Measurements from ENCODE around the gene ZFPL1. TPM values are rescaled to one million over a fixed set of nuclear protein-coding genes. Genes with fewer than 3 reads are reported as not detected.

The ZFPL1 gene
- total and polyA plus RNA-seq, 11 donors = 19.6 to 44.4 (median 25.4) TPM

DNA sequence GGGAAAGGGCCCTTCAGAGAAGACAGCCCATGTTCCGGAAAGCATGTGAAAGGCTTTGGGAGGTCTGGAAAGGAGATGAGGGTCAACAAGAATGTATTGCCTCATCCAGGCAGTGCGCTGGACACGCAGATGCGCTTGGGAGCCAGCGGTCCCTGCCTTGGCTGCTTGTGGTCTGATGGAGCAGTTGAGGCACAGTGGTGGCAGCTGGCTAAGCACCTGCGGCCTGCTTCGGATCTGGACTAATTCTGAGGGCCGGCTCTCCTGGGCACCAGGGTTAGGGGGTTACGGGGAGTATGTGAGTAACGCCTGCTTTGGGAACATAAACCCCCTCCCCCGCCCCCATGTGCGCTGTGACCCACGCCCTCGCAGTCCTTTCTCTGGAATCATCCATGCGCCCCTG, 23.1 kb downstream of the ZFPL1 start:
- H3K9me3 ChIP-seq = no peaks in the 10 kb centered on the region
- 95 to 97% (median 96%) methylated on average over 11 to 15 of the region's 15 CpGs for WGBS, 4 donors
- no peaks in the 10 kb centered on the region for H3K27me3 ChIP-seq
- H3K27ac ChIP-seq = no peak overlapping the region
- H3K4me1 ChIP-seq = peaks cover 0 to 56% (median 39%) of the 10 kb centered on the region in 12 donors
- DNase-seq (peak in 1 of 5 donors; percentile 14), ATAC-seq (no peak)
- intact Hi-C loops (cut with DNase I) = loop anchor here in 1 of 10 donors (10.0 kb wide), 1 partner anchor 192 kb away; the partner anchor contains the start of gene ATG2A
- TF ChIP-seq, protein P1, sequence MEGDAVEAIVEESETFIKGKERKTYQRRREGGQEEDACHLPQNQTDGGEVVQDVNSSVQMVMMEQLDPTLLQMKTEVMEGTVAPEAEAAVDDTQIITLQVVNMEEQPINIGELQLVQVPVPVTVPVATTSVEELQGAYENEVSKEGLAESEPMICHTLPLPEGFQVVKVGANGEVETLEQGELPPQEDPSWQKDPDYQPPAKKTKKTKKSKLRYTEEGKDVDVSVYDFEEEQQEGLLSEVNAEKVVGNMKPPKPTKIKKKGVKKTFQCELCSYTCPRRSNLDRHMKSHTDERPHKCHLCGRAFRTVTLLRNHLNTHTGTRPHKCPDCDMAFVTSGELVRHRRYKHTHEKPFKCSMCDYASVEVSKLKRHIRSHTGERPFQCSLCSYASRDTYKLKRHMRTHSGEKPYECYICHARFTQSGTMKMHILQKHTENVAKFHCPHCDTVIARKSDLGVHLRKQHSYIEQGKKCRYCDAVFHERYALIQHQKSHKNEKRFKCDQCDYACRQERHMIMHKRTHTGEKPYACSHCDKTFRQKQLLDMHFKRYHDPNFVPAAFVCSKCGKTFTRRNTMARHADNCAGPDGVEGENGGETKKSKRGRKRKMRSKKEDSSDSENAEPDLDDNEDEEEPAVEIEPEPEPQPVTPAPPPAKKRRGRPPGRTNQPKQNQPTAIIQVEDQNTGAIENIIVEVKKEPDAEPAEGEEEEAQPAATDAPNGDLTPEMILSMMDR (IDR thresholded peaks at IDR 0.05) = no peak
- TF ChIP-seq POLR2A (IDR thresholded peaks at IDR 0.05) = no peak
- no peak overlapping the region for H3K4me3 ChIP-seq
- peaks cover 0 to 47% (median 28%) of the 10 kb centered on the region in 9 donors for H3K36me3 ChIP-seq

DNA sequence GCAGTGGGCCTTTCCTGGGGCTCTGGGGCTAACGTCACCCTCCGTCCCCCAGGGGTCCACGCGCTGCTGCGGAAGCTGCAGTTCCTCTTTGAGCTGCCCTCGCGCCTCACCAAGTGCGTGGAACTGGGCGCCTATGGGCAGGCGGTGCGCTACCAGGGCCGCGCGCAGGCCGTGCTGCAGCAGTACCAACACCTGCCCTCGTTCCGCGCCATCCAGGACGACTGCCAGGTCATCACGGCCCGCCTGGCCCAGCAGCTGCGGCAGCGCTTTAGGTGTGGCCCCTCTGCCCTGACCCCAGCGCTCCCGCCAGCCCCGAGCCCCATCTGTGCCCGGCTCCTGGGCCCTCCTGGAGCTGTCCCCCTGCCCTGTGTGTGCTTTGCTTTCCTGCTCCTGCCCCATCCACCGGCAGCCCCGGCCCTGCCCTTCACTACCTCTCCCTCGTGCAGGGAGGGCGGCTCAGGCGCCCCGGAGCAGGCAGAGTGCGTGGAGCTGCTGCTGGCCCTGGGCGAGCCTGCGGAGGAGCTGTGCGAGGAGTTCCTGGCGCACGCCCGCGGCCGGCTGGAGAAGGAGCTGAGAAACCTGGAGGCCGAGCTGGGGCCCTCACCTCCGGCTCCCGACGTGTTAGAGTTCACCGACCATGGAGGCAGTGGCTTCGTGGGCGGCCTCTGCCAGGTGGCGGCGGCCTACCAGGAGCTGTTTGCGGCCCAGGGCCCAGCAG, 23.9 kb downstream of the ZFPL1 start:
- intact Hi-C loops (cut with DNase I) = loop anchor here in 1 of 10 donors (10.0 kb wide), 1 partner anchor 193 kb away; the partner anchor contains the start of gene ATG2A
- no peak for TF ChIP-seq POLR2A (IDR thresholded peaks at IDR 0.05)
- TF ChIP-seq, protein P1 (IDR thresholded peaks at IDR 0.05) = no peak
- ATAC-seq (no peak), DNase-seq (peak in 1 of 5 donors; percentile 15)
- Histone ChIP-seq H3K9me3 (no peaks in the 10 kb centered on the region), H3K4me1 (peaks cover 0 to 56% (median 37%) of the 10 kb centered on the region in 12 donors), H3K36me3 (peaks cover 0 to 41% (median 28%) of the 10 kb centered on the region in 9 donors), H3K4me3 (no peak overlapping the region), H3K27ac (no peak overlapping the region), H3K27me3 (no peaks in the 10 kb centered on the region)
- WGBS, 4 donors = 95 to 97% (median 96%) methylated on average over 39 to 52 of the region's 52 CpGs

DNA sequence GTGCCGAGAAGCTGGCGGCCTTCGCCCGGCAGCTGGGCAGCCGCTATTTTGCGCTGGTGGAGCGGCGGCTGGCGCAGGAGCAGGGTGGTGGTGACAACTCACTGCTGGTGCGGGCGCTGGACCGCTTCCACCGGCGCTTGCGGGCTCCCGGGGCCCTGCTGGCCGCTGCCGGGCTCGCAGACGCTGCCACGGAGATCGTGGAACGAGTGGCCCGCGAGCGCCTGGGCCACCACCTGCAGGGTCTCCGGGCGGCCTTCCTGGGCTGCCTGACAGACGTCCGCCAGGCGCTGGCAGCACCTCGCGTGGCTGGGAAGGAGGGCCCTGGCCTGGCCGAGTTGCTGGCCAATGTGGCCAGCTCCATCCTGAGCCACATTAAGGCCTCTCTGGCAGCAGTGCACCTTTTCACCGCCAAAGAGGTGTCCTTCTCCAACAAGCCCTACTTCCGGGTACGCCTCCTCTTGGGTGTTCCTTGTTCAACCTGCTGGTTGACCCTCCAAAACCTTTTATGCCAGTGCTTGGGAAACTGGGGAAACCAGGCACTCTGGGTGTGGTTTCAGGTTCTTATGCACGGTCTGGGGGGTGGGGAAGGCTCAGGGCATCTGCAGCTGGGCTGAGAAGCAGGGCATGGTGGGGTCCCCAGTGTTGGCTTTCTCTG, 24.6 kb downstream of the ZFPL1 start:
- Histone ChIP-seq H3K27me3 (peaks cover 0 to 5% (median 0%) of the 10 kb centered on the region in 9 donors), H3K4me3 (no peak overlapping the region), H3K9me3 (no peaks in the 10 kb centered on the region), H3K4me1 (peaks cover 0 to 56% (median 37%) of the 10 kb centered on the region in 12 donors), H3K36me3 (peaks cover 0 to 40% (median 28%) of the 10 kb centered on the region in 9 donors), H3K27ac (no peak overlapping the region)
- DNase-seq = no peak
- intact Hi-C loops (cut with DNase I) = loop anchor here in 1 of 10 donors (10.0 kb wide), 1 partner anchor 194 kb away; the partner anchor contains the start of gene ATG2A
- TF ChIP-seq, protein P1 (IDR thresholded peaks at IDR 0.05) = no peak
- no peak for TF ChIP-seq POLR2A (IDR thresholded peaks at IDR 0.05)
- WGBS, 4 donors = 93 to 96% (median 94%) methylated on average over 16 to 38 of the region's 38 CpGs
- ATAC-seq = no peak

Measured in heart left ventricle (tissue), 16 donors.